ENCODE data around the gene CORO7.
A peak's percentile ranks its signal among the peaks of the same experiment; 100 is the strongest.

GRCh38 chr16:4412159-4412558 is 4.2 kb downstream of the CORO7 start:
- no peak for TF ChIP-seq CTCF (IDR thresholded peaks at IDR 0.05 in 8 of 11, conservative IDR thresholded peaks at IDR 0.05 in 3 of 11)
- TF ChIP-seq POLR2A (IDR thresholded peaks at IDR 0.05), result no peak
- peak in 1 of 3 donors; percentile 4 for TF ChIP-seq POLR2AphosphoS5 (IDR thresholded peaks at IDR 0.05)
